GM12878 (cell line): ENCODE results near the gene LGALS1. TPM values are rescaled to one million over a fixed set of nuclear protein-coding genes. Genes with fewer than 3 reads are reported as not detected.
A peak's percentile ranks its signal among the peaks of the same experiment; 100 is the strongest.

Experiments used
- ATAC-seq: fragments of 200-7000 bp; cut with Tn5 transposase; 3 replicates; pipeline ENCODE4 v1.9.1; 2020; ENCODE audit warnings: mild to moderate bottlenecking, moderate library complexity
- BruUV-seq: library from RNA; stranded (reverse); fragments of 400-500 nt; replicated peaks from 2 replicates; lab custom pipeline; 2021; lab: Mats Ljungman, UMichigan
- CTCF ChIA-PET: fragments of 300-600 bp; sonication (Branson Sonifier 250); formaldehyde crosslinking; extraction: SDS; loops from one replicate; lab custom pipeline; 2021; ENCODE audit warnings: inconsistent platforms; lab: Yijun Ruan, JAX
- POLR2A ChIA-PET: fragments of 350-600 bp; formaldehyde crosslinking; extraction: SDS; loops from one replicate; lab custom pipeline; 2021; ENCODE audit warnings: inconsistent platforms; lab: Charles Lee
- RAD21 ChIA-PET: fragments of 300-600 bp; sonication (Branson Sonifier 250); formaldehyde crosslinking; loops from one replicate; lab custom pipeline; 2023; ENCODE audit warnings: antibody characterized with exemption; ENCODE audit not compliant: unreplicated experiment; lab: Charles Lee
- SMC1A ChIA-PET: fragments of 300-600 bp; sonication (Branson Sonifier 250); formaldehyde crosslinking; loops from one replicate; lab custom pipeline; 2023; ENCODE audit not compliant: unreplicated experiment, uncharacterized antibody; lab: Charles Lee
- DNase-seq: peaks from one replicate; pipeline ENCODE4 v3.0.0-alpha.2; 2011; ENCODE audit warnings: low read depth, low spot score
- FAIRE-seq: peaks from 3 replicates; lab custom pipeline; 2011; peaks lifted over from hg19 to GRCh38; lab: Jason Lieb, UNC
- H2AFZ ChIP-seq: 2 replicates; pipeline ENCODE4 v1.6.0; 2011; ENCODE audit warnings: low read depth, low read length, control low read depth; ENCODE audit not compliant: control insufficient read depth
- H3K27ac ChIP-seq: 2 replicates; pipeline ENCODE4 v1.5.1; 2011; ENCODE audit warnings: control low read depth; ENCODE audit not compliant: control insufficient read depth, insufficient read depth
- H3K27me3 ChIP-seq, 2 experiments: replicated peaks in 1 of 2; 2 replicates each; pipeline versions ENCODE4 v1.6.0 to v1.6.1; 2011; ENCODE audit warnings: low read length in 1 of 2; ENCODE audit not compliant: control insufficient read depth in 2 of 2, insufficient read depth in 2 of 2
- H3K36me3 ChIP-seq, 2 experiments: 2 replicates each; pipeline ENCODE4 v1.5.1; 2011; ENCODE audit warnings: low read length in 1 of 2; ENCODE audit not compliant: control insufficient read depth in 2 of 2, insufficient read depth in 2 of 2
- H3K4me1 ChIP-seq: 2 replicates; pipeline ENCODE4 v1.6.1; 2011; ENCODE audit warnings: mild to moderate bottlenecking, low read length, moderate library complexity, mixed read lengths; ENCODE audit not compliant: control insufficient read depth, insufficient read depth
- H3K4me2 ChIP-seq: 2 replicates; pipeline ENCODE4 v1.6.0; 2011; ENCODE audit warnings: control low read depth; ENCODE audit not compliant: control insufficient read depth, insufficient read depth
- H3K4me3 ChIP-seq: fragments of 200-600 bp; sonication (generic); 2 replicates; pipeline ENCODE4 v1.5.1; 2016
- H3K79me2 ChIP-seq: 2 replicates; pipeline ENCODE4 v1.6.0; 2011; ENCODE audit warnings: low read length; ENCODE audit not compliant: control insufficient read depth, insufficient read depth
- H3K9ac ChIP-seq: 2 replicates; pipeline ENCODE4 v1.8.0; 2011; ENCODE audit warnings: low read length, control low read depth, mixed read lengths; ENCODE audit not compliant: control insufficient read depth, insufficient read depth
- H3K9me3 ChIP-seq: replicated peaks from 3 replicates; pipeline ENCODE4 v1.5.1; 2011; ENCODE audit warnings: mild to moderate bottlenecking, low read length; ENCODE audit not compliant: control insufficient read depth, insufficient read depth
- H4K20me1 ChIP-seq: 2 replicates; pipeline ENCODE4 v1.6.0; 2011; ENCODE audit not compliant: control insufficient read depth, insufficient read depth
- DPF2 ChIP-seq: fragments of 450-650 bp; IDR thresholded peaks from 2 replicates; pipeline ENCODE4 v1.6.1; 2017; ENCODE audit warnings: mild to moderate bottlenecking
- EP300 ChIP-seq, 2 experiments: fragments of 150-350 bp in 1 of 2; IDR thresholded peaks; 2 replicates each; pipeline ENCODE4 v1.6.1; 2011 to 2012; ENCODE audit warnings: low read depth in 2 of 2, low read length in 2 of 2, borderline replicate concordance in 1 of 2, improper control_type of control experiment in 1 of 2, inconsistent platforms in 1 of 2; ENCODE audit not compliant: control insufficient read depth in 1 of 2
- ESRRA ChIP-seq: IDR thresholded peaks from 2 replicates; pipeline ENCODE4 v1.6.1; 2012; ENCODE audit warnings: mild to moderate bottlenecking, low read length, improper control_type of control experiment
- FOS ChIP-seq: IDR thresholded peaks from 3 replicates; pipeline ENCODE4 v1.6.1; 2011; ENCODE audit warnings: borderline replicate concordance; ENCODE audit not compliant: insufficient read length; ENCODE audit errors: extremely low read depth
- IKZF2 ChIP-seq, 2 experiments: fragments of 450-650 bp; IDR thresholded peaks; 2 replicates each; pipeline ENCODE4 v1.6.1; 2017; ENCODE audit warnings: mild to moderate bottlenecking in 2 of 2, moderate library complexity in 2 of 2
- KAT2A ChIP-seq: conservative IDR thresholded peaks from 2 replicates; pipeline ENCODE4 v1.6.1; 2011; ENCODE audit warnings: low read depth, low read length; ENCODE audit not compliant: control insufficient read depth
- LARP7 ChIP-seq: fragments of 450-650 bp; IDR thresholded peaks from 2 replicates; pipeline ENCODE4 v1.6.1; 2017; ENCODE audit warnings: mild to moderate bottlenecking
- NKRF ChIP-seq: fragments of 450-650 bp; conservative IDR thresholded peaks from 2 replicates; pipeline ENCODE4 v1.6.1; 2017; ENCODE audit warnings: mild to moderate bottlenecking, moderate library complexity
- NR2C1 ChIP-seq: fragments of 450-650 bp; IDR thresholded peaks from 2 replicates; pipeline ENCODE4 v1.6.1; 2017; ENCODE audit warnings: antibody characterized with exemption, mild to moderate bottlenecking, moderate library complexity
- NR2F1 ChIP-seq: fragments of 450-650 bp; conservative IDR thresholded peaks from 2 replicates; pipeline ENCODE4 v1.6.1; 2017; ENCODE audit warnings: mild to moderate bottlenecking
- POLR2AphosphoS5 ChIP-seq: IDR thresholded peaks from 2 replicates; pipeline ENCODE4 v1.6.1; 2011; ENCODE audit warnings: mild to moderate bottlenecking, low read length, inconsistent platforms
- RB1 ChIP-seq: fragments of 450-650 bp; formaldehyde crosslinking; IDR thresholded peaks from 2 replicates; pipeline ENCODE4 v1.6.1; 2017; ENCODE audit warnings: mild to moderate bottlenecking, borderline replicate concordance
- SMAD1 ChIP-seq: fragments of 450-650 bp; IDR thresholded peaks from 2 replicates; pipeline ENCODE4 v1.6.1; 2018; ENCODE audit warnings: mild to moderate bottlenecking, low read depth; ENCODE audit not compliant: partially characterized antibody
- SMC3 ChIP-seq: IDR thresholded peaks from 2 replicates; pipeline ENCODE4 v1.6.1; 2011; ENCODE audit warnings: low read length, improper control_type of control experiment, borderline replicate concordance
- YY1 ChIP-seq: IDR thresholded peaks from 2 replicates; pipeline ENCODE4 v1.6.1; 2011; ENCODE audit warnings: low read depth, mild to moderate bottlenecking, low read length
- ZNF274 ChIP-seq: IDR thresholded peaks from one replicate; pipeline ENCODE4 v1.8.0; 2011; ENCODE audit not compliant: insufficient read length, insufficient read depth
- ZNF384 ChIP-seq: IDR thresholded peaks from 2 replicates; pipeline ENCODE4 v1.6.1; 2012; ENCODE audit warnings: low read depth, mild to moderate bottlenecking, low read length, improper control_type of control experiment, borderline replicate concordance
- WGBS: methylation state at CpG from one replicate; pipeline ENCODE4 v1.1.6; 2016; ENCODE audit warnings: low lambda C conversion rate; ENCODE audit not compliant: insufficient replicate concordance, insufficient coverage; ENCODE audit errors: missing lambda C conversion rate; 5-methylcytosine and 5-hydroxymethylcytosine counted together
- in situ Hi-C: fragments of 300-500 bp; cut with MboI; formaldehyde crosslinking; loops from 9 replicates; pipeline ENCODE4 v1.14.3; 2018; ENCODE audit warnings: mixed read lengths
- intact Hi-C: fragments of 100-400 bp; cut with micrococcal nuclease; formaldehyde crosslinking; loops from one replicate; pipeline ENCODE4 v1.14.2; 2022; ENCODE audit not compliant: unreplicated experiment
- polyA plus RNA-seq, 11 experiments: library from polyadenylated mRNA; depleted of rRNA in 4 of 11; unstranded in 6 of 11; stranded (reverse) in 5 of 11; fragments of >200 nt; fragmentation: Nextera tagmentation in 4 of 11; fragmentation: Illumina TruSeq in 1 of 11; extraction: Ambion mirVana in 4 of 11; extraction: Trizol in 1 of 11; gene quantifications; 1 replicate in 1 of 11; 2 replicates in 10 of 11; pipeline versions ENCODE4 v1.2.1 to v1.2.3, GENCODE V29; 2011 to 2016; ENCODE audit warnings: inconsistent platforms in 2 of 11, missing spikeins in 2 of 11, low read depth in 1 of 11
- total RNA-seq, 4 experiments: library from RNA; depleted of rRNA in 3 of 4; stranded (reverse); fragments of >200 nt in 3 of 4; fragmentation: Illumina TruSeq in 1 of 4; extraction: Trizol in 1 of 4; gene quantifications; 2 replicates each; pipeline versions ENCODE4 v1.2.1 to v1.2.3, GENCODE V29; 2013 to 2021
- TF ChIP-seq, protein P1 (sequence below): IDR thresholded peaks from 2 replicates; pipeline ENCODE4 v1.6.1; 2012; ENCODE audit warnings: mild to moderate bottlenecking, low read depth, low read length

Gene LGALS1
- total and polyA plus RNA-seq, 10 of the 15 experiments (the other 5 are each of a cell fraction or from before 2014, with no cell fraction given) = 312 to 1,889 (median 706) TPM

DNA sequence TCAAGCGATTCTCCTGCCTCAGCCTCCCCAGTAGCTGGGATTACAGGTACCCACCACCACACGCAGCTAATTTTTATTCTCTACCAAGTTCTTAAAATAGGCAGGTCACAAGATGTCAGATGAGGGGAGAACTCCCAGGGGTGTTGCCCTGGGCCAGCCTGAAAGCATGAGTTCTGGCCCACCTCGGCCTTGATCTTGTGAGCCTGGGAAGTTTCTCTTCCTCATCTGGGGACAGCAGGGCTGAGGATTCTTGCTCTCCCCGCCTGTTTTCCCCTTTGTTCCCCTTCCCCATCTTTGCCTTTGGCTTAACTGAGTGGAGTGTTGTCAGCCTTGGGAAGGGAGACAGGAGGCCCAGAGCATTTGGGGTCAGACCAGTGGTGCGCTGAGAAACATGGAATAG is 13.4 kb upstream of the LGALS1 start (continued):
- 0 out of 2 replicates have a peak, but pooled peaks have one; percentile 29 for TF ChIP-seq DPF2
- peak; percentile 76 for TF ChIP-seq NR2F1
- TF ChIP-seq SMC3 = no peak
- no peak for TF ChIP-seq RB1
- TF ChIP-seq SMAD1 = no peak
- peak in 1 of 2 experiments; percentile 57; a peak in 2 of 4 replicates for TF ChIP-seq IKZF2 (IDR thresholded peaks at IDR 0.05)
- TF ChIP-seq LARP7 = no peak

- BruUV-seq = no TSS peak
- Histone ChIP-seq H3K79me2 (peaks cover 49% of the 10 kb centered on the region), H3K27me3 (no peaks in the 10 kb centered on the region), H3K4me3 (peak overlapping the region; percentile 12; the same call in 1 of the 2 replicates), H4K20me1 (no peaks in the 10 kb centered on the region), H3K27ac (no peak overlapping the region), H3K9me3 (no peaks in the 10 kb centered on the region), H2AFZ (no peak overlapping the region), H3K9ac (no peak overlapping the region), H3K4me2 (no peak overlapping the region; the same call in 1 of the 2 replicates), H3K4me1 (peaks cover 12% of the 10 kb centered on the region), H3K36me3 (peaks cover 0 to 12% of the 10 kb centered on the region in 2 experiments; a peak in 3 of 4 replicates)
- FAIRE-seq (no peak), DNase-seq (no peak), ATAC-seq (peak; percentile 5; the same call in 2 of the 3 replicates)
- in situ Hi-C loops (no loop called here), intact Hi-C loops (no loop called here)
- CTCF ChIA-PET = interaction anchor here (1.3 to 11.7 kb wide), 4 partner anchors 15 to 38 kb away, joined by 6 to 414 read pairs (median 162); partner anchors contain the start of genes LGALS1, NOL12 and SH3BP1
- WGBS = 67% methylated on average over 16 of the region's 16 CpGs
- SMC1A ChIA-PET = interaction anchor here (0.6 to 7.9 kb wide), 5 partner anchors 12 to 544 kb away, joined by 3 to 157 read pairs (median 19); partner anchors contain the start of genes GGA1, LGALS1 and NOL12
- RAD21 ChIA-PET = interaction anchor here (0.6 to 9.1 kb wide), 4 partner anchors 12 to 41 kb away, joined by 3 to 173 read pairs (median 138); partner anchors contain the start of genes LGALS1, NOL12 and SH3BP1
- POLR2A ChIA-PET = interaction anchor here (0.6 to 9.6 kb wide), 4 partner anchors 8 to 491 kb away, joined by 3 to 209 read pairs (median 50); partner anchors contain the start of genes LGALS1 and NOL12
- TF ChIP-seq ZNF274 (no peak), ESRRA (no peak), YY1 (no peak), ZNF384 (no peak), FOS (no peak), POLR2AphosphoS5 (no peak), EP300 (IDR thresholded peaks at IDR 0.05; ENCODE audit: borderline replicate concordance in 1 of 2, control insufficient read depth in 1 of 2, low read depth in 2 of 2, low read length in 2 of 2) (no peak), NR2C1 (no peak), NKRF (no peak), KAT2A (no peak)
- TF ChIP-seq, protein P1, sequence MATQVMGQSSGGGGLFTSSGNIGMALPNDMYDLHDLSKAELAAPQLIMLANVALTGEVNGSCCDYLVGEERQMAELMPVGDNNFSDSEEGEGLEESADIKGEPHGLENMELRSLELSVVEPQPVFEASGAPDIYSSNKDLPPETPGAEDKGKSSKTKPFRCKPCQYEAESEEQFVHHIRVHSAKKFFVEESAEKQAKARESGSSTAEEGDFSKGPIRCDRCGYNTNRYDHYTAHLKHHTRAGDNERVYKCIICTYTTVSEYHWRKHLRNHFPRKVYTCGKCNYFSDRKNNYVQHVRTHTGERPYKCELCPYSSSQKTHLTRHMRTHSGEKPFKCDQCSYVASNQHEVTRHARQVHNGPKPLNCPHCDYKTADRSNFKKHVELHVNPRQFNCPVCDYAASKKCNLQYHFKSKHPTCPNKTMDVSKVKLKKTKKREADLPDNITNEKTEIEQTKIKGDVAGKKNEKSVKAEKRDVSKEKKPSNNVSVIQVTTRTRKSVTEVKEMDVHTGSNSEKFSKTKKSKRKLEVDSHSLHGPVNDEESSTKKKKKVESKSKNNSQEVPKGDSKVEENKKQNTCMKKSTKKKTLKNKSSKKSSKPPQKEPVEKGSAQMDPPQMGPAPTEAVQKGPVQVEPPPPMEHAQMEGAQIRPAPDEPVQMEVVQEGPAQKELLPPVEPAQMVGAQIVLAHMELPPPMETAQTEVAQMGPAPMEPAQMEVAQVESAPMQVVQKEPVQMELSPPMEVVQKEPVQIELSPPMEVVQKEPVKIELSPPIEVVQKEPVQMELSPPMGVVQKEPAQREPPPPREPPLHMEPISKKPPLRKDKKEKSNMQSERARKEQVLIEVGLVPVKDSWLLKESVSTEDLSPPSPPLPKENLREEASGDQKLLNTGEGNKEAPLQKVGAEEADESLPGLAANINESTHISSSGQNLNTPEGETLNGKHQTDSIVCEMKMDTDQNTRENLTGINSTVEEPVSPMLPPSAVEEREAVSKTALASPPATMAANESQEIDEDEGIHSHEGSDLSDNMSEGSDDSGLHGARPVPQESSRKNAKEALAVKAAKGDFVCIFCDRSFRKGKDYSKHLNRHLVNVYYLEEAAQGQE = no peak
Observed at GRCh38 chr22:37663521-37664140, 11.8 kb upstream of the LGALS1 start.
